AG08396 (cell line): ENCODE data around the gene MTMR3.

Source experiments
- DNase-seq: peaks from one replicate; pipeline ENCODE4 v3.0.0; 2012; ENCODE audit warnings: low spot score, mixed read lengths

The MTMR3 gene

DNA sequence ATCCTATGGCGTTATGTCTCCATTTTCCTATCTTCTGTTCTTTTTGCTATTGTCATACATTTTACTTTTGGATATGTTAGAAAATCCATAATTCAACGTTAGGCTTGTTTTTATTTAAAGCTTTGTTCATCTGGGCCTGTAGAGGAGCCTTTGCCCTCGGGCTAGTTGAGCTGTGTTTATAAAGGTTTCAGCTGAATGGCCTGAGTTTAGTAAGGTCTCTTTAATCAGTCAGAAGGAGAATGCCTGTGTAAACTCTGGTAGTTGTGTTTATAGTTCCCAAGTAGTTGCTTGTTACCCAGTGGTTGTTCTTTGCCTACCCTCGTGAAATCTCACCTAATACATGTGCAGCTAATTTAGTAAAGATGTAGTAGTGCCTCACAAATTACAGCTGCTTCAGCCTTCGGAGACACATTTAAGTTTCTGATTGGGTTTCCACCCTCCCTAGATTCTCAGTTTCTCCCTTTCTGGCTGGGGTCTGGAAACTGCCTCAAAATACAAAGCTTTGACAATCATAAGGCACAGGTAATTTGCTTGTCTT, 33.1 kb downstream of the MTMR3 start:
- DNase-seq: no peak

- DNase-seq: no peak
These were observed 34.3 kb downstream of the MTMR3 start for GRCh38 chr22:29917052-29917902.

GRCh38 chr22:29925402-29925801, 42.4 kb downstream of the MTMR3 start:
- DNase-seq: no peak

DNA sequence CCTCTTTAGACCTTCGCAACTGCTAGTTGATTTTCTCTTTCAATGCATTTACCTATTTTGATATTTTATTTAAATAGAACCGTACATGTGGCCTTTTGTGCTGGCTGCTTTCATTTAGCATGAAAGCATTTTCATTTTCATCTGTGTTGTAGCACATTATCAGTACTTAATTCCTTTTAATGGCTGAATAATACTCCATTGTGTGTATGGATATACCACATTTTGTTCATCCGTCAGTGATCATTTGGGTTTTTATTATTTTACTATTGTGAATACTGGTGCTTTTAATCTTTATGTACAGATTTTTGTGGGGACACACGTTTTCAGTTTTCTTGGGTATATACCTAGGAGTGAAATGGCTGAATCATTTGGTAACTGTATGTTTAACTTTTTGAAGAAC, 43.1 kb downstream of the MTMR3 start:
- no peak for DNase-seq

- no peak for DNase-seq
These were observed 49.2 kb downstream of the MTMR3 start for GRCh38 chr22:29932136-29932535.

DNA sequence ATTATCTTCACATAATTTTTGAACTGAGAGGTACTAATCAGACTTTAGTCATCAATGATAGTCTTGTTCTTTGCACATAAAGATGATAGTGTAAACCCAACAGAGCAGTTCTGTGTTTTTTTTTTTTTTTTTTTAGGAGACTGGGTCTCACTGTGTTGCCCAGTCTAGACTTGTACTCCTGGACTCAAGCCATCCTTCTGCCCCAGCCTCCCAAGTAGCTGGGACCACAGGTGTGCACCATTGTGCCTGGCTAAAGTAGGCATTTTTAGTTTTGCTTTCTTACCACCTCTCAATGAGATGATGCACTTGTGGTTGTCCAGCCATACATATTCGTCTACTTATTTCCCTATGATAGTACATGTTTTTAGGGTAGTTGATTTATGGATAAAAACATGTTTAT, 50.6 kb downstream of the MTMR3 start:
- no peak for DNase-seq

DNA sequence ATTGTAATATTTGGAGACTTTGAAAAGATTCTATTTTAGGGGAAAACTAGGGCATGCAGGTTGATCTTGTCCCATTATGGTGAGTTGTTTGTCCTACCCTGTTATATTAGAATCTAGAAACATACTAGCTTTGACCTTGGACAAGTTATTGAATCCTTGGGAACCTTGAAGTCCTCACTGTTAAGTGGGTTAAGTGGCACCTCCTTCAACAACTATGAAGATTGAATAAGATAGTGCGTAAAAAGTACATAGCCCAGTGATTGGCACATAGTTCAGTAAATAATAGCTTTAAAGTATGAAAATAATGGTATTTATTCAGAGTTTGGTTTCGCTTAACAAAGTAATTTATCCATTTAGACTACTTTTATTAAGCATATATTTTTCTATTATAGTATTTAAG, 51.6 kb downstream of the MTMR3 start:
- no peak for DNase-seq

DNA sequence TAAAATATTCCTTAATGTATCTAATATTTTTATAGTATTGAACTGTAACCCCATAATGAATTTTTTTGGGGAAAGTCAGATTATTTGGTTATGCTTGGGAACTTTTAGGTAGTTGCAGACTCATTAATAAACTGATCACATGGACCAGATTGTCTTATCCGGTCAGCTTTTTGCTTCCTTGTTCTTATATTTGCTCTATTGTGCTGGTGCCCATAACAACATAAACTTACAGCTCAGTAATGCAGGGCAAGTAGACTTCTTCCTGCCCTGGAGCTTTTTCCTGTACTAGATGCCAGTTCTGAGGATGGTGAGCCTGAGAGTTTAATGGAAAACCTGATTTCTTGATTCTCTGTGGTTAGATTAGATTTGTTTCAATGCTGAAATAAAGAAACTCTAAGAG, 53.2 kb downstream of the MTMR3 start:
- no peak for DNase-seq

- DNase-seq: no peak
These were observed 55.1 kb downstream of the MTMR3 start for GRCh38 chr22:29937940-29938693.

- DNase-seq: no peak
These were observed 57.6 kb downstream of the MTMR3 start for GRCh38 chr22:29940526-29940925.

GRCh38 chr22:29944339-29944738, 61.4 kb downstream of the MTMR3 start:
- no peak for DNase-seq

DNA sequence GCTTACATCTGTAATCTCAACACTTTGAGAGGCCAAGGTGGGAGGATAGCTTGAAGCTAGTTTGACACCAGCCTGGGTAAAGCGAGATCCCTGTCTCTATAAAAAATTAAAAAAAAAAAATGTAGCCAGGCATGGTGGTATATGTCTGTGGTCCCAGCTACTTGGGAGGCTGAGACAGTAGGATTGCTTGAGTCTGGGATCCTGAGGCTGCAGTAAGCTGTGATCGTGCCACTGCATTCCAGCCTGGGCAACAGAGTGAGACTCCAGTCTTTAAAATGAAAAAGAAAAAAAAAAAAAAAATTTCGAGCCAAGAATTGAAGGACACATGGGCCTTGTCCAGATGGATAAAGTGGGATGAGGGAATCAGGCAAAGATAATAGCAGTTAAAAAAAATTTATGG, 62.5 kb downstream of the MTMR3 start:
- no peak for DNase-seq

DNA sequence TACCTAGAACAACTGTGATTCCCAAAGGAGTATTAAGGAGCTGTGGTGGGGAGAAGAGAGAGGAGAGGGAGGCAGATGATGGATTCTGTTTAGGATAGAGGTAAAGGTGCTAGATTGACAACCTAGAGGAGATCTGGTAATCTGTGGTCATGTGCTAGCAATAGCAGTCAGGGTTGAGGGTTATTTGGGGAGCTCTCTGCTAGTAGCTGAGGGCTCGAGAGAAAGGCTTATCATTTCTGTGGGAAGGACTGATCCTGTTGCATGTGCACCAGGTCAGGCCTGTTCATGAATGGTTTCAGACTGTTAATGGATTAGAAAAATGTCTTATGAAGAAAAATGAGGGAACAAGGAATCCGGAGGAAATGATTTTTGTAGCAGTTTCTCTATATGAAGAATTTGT, 63.2 kb downstream of the MTMR3 start:
- DNase-seq: no peak

GRCh38 chr22:29947410-29948384, 64.7 kb downstream of the MTMR3 start:
- DNase-seq: peak; percentile 49

GRCh38 chr22:29948385-29948769, 65.4 kb downstream of the MTMR3 start:
- peak; percentile 20 for DNase-seq

DNA sequence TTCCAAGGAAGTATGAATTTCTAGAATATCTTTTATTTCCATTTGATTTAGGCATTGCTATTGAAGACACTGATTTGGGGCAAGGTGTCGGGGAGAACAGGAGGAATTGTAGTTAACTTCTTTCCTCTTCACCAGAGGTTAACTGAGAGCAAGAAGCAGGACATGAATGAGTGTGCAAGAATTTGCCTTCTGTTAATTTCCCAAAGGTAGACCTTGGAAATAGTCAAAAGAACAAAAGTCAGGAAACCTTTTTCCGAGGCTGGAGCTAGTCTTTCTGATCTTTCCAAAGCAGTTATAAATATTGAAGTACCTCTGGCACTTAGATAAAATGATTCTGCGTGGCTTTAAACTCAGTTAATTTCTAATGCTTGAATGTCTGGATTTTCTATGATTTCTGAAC, 66.9 kb downstream of the MTMR3 start:
- no peak for DNase-seq

GRCh38 chr22:29951791-29952413, 68.9 kb downstream of the MTMR3 start:
- no peak for DNase-seq

DNA sequence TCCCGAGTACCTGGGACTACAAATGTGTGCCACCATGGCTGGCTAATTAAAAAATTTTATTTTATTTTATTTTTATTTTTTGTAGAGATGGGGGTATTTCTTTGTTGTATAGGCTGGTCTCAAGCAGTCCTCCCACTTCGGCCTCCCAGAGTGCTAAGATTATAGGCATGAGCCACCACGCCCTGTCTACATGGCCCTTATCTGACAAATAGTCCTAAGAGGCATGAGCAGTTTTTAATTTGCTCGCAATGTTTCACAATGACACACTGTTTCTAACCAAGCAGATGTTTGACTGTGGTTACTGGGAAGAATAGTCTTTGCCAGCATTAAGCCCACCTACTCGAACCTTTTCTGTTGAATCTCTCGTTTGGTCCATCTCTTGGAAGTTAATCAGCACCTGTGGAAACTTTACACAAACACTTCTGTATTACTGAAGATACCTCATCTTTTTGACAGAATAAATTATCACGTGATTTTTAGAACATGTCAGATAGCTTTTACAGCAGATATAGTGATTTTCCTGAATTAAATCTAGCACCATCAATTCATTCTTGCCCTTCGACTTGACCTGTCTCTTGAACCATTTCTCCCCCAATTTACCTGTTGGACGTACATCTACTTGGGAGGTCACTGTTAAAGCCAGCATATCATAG, 71.4 kb downstream of the MTMR3 start:
- DNase-seq: no peak

DNA sequence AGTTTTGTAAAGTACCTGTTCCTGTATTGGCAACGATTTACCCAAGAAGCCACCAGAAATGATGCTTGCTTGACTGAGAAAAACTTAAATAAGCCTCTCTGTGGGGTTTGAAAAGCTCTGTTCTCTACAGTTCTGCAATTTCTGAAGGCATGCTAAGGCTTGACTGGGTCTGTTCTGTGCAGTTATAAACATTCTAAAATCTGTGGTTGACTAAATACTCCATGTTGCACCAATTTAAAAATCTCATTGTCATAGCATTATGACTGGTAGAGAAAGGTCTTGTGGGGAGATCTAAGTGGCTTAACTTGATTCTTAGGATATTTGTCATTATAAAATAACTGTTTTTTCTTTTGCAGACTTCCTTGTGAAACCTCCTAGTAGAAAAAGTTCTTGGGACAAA, 73.7 kb downstream of the MTMR3 start:
- DNase-seq: no peak

DNA sequence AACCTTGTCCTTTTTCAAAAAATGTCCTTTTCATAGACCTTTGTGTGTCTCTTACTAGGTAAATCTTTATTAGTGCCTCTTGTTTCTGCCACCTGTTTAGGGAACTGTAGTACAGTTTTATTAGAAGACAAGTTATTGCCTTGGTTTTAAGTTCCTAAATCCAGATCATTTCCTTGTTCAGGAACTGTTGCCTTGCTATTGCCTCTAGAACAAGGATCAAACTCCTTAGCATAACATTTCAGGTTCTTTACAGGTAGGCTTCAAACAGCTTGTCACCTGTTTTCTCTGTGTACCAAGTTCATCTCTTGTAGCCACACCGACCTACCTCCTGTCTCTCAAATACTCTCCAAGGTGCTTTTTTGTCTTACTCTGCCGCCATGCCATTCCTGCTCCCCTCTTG, 75.2 kb downstream of the MTMR3 start:
- no peak for DNase-seq

GRCh38 chr22:29964776-29965175, 81.8 kb downstream of the MTMR3 start:
- no peak for DNase-seq
